Measurements from ENCODE around the gene TRIM44. TPM values are rescaled to one million over a fixed set of nuclear protein-coding genes. Genes with fewer than 3 reads are reported as not detected.

Gene TRIM44
- total RNA-seq, 3 donors from 2014 or later: 43.0 to 83.6 (median 43.9) TPM

DNA sequence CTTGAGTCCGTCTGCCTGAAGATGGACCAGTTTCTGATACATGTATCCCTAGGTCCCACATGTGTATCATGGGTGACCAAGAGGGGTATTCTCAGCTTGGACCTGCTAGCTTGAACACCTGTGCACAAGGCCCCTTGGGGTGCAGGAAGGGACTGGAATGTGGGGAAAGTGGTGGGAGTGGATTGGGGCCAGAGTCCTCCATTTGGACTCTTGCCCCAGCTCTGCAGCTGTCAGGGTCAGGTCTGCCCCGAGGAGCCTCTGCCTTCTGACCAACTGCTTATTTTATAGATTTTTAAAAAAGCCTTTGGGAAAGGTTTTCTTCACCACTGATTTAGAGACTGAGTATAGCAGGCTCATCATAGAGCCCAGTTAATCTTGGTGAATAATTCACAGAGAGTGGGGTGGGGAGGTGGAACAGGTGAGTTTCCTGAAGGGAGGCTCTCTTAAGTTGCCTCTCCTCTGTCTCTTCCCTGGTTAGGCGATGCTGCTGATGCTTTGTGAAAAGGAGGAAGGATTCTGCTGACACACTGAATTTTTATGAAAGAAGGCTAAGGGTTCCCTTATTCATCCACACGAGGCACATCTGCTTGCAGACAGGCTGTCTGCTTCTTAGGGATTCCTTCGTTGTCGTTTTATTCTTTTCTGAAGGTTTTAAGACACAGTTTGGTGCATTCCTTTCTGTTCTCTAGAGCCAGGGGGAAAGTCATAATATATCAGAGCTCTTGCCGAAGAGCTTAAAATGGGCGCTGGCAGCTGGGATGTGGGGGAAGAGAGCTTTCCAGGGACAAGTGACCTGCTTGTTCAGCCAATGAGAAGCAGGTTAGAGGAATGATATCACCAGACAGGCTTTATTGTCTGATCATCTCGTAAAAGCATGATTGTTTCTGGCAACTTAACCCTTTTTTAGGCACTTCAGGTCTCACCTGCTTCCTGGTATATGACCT, 19.9 kb downstream of the TRIM44 start:
- Histone ChIP-seq H3K4me3 (no peak overlapping the region), H3K9me3 (no peaks in the 10 kb centered on the region), H3K36me3 (ENCODE audit: low read depth) (no peaks in the 10 kb centered on the region), H3K4me1 (ENCODE audit: low read depth) (peaks cover 8% of the 10 kb centered on the region)
- TF ChIP-seq, protein P1, sequence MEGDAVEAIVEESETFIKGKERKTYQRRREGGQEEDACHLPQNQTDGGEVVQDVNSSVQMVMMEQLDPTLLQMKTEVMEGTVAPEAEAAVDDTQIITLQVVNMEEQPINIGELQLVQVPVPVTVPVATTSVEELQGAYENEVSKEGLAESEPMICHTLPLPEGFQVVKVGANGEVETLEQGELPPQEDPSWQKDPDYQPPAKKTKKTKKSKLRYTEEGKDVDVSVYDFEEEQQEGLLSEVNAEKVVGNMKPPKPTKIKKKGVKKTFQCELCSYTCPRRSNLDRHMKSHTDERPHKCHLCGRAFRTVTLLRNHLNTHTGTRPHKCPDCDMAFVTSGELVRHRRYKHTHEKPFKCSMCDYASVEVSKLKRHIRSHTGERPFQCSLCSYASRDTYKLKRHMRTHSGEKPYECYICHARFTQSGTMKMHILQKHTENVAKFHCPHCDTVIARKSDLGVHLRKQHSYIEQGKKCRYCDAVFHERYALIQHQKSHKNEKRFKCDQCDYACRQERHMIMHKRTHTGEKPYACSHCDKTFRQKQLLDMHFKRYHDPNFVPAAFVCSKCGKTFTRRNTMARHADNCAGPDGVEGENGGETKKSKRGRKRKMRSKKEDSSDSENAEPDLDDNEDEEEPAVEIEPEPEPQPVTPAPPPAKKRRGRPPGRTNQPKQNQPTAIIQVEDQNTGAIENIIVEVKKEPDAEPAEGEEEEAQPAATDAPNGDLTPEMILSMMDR (IDR thresholded peaks at IDR 0.05): no peak
- ATAC-seq: peak; percentile 91
- intact Hi-C loops (cut with DNase I, micrococcal nuclease): no loop called here
- peak in 2 of 3 donors; percentile 51 to 54 for DNase-seq

DNA sequence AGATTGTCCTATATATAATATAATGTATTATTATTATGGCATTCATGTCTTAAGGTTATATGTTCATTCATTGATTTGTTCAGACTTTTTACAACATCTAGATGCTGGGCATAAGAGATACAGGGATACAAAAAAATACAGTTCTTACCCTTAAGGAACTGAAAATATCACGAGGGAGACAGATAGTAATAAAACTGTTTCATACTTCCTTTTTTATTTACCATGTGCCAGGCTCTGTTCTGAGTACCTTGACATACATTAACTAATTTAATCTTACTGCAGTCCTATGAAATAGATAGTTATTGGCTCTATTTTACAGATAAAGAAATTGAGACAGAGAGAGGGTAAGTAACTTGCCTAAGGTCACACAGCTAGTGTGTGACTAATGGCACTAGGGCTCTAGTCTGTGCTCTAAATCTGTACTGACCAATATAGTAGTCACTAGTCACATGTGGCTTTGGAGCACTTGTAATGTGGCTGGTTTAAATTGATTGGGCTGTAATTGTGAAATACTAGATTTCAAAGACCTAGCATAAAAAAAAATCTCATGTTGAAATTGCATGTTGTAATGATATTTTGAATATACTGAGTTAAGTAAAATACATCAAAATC, 21.3 kb downstream of the TRIM44 start:
- ATAC-seq (peak; percentile 35), DNase-seq (no peak)
- H3K9me3 ChIP-seq: no peaks in the 10 kb centered on the region
- TF ChIP-seq, protein P1 (IDR thresholded peaks at IDR 0.05): no peak
- H3K4me3 ChIP-seq: no peak overlapping the region
- intact Hi-C loops (cut with DNase I, micrococcal nuclease): no loop called here
- H3K36me3 ChIP-seq (ENCODE audit: low read depth): no peaks in the 10 kb centered on the region
- H3K4me1 ChIP-seq (ENCODE audit: low read depth): peaks cover 8% of the 10 kb centered on the region

DNA sequence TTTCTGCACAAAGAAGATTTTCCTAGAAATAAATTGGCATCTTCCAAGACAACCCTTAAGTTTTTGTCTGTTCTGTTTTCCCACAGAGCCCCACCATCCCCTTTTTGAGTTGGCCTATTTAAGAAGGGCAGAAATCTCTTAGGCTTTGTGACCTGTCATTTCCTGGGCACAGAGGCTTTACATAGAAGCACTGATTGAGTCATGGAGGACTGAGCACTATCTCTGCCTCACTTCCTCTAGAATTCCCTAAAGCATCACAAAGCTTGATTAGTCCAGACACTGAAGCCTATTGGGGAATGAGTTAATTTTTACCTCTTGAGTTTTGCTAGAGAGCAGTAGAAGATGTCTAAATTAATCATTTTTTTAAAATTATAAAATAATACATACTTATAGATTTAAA, 25.4 kb downstream of the TRIM44 start:
- intact Hi-C loops (cut with DNase I, micrococcal nuclease): no loop called here
- no peak for ATAC-seq

DNA sequence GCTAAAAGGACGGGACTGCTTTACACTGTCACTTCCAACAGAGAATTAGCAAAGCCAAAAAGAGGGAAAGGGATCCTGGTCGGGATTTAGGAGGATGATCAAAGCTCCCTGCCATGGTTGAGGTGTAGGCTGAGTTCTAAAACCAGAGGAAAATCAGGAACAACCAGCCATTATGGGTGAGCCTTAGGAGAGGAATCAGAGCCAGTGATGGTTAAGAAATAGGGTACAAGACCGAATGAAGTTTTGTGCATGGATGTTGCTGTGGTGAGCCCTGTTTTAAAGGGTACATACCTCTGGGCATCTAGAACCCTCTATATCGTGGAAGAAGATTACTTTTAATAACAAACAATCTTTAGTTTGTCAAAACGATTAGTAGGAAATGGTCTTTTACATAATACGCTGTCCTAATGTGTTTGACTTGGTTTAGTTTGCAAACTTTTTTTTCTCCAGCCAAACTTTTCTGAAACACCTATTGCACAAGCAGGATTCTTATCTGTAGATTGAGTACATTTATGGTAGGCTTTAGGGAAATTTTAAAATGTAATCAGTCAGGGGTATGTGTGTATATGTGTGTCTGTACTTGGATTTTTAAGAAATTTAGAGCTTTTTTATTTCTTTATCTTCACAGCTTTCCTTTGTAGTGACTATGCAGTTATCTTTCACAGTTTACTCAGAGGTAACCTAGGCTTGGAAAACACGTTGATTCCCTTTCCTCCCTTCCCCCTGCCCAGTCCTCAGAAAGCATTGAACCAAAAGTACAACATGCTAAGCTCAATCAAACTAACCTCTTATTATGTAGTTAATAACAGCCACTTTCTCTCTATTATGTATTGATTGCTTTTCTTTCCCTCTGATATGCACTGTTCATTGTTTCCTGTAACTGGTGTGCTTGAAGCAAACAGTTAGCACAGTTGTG, 26.8 kb downstream of the TRIM44 start:
- no peak for ATAC-seq
- TF ChIP-seq, protein P1 (IDR thresholded peaks at IDR 0.05): no peak
- intact Hi-C loops (cut with DNase I, micrococcal nuclease): no loop called here

More for the DNA sequence above, 25.4 kb downstream of the TRIM44 start:
- no peaks in the 10 kb centered on the region for H3K4me1 ChIP-seq (ENCODE audit: low read depth)
- no peak overlapping the region for H3K4me3 ChIP-seq
- H3K36me3 ChIP-seq (ENCODE audit: low read depth): no peaks in the 10 kb centered on the region
- TF ChIP-seq, protein P1 (IDR thresholded peaks at IDR 0.05): no peak
- no peaks in the 10 kb centered on the region for H3K9me3 ChIP-seq
- DNase-seq: no peak

DNA sequence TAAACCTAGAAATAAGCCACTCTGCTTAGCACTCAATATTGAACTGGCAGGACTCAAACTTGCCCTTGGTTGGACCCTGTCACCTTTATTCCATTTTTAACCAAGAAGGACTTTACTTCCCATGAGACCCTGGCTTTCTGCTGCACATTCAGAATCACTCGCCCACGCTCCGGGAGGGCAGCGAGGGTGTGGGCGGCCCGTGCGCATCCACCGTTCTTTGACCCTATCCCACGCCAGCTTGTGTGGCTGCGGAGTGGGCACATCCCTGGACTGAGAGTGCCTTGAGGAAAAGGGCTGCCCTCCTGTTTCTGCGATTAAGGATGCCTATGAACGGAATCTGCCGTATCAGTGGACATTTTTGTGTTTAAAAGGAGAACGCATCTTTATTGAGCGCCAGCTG, 39.6 kb downstream of the TRIM44 start:
- H3K4me1 ChIP-seq (ENCODE audit: low read depth): no peaks in the 10 kb centered on the region
- H3K4me3 ChIP-seq: no peak overlapping the region
- TF ChIP-seq, protein P1 (IDR thresholded peaks at IDR 0.05): no peak
- intact Hi-C loops (cut with DNase I, micrococcal nuclease): no loop called here
- no peaks in the 10 kb centered on the region for H3K9me3 ChIP-seq
- DNase-seq: no peak
- no peaks in the 10 kb centered on the region for H3K36me3 ChIP-seq (ENCODE audit: low read depth)
- ATAC-seq: no peak

More for the DNA sequence above, 26.8 kb downstream of the TRIM44 start:
- Histone ChIP-seq H3K9me3 (no peaks in the 10 kb centered on the region), H3K4me3 (no peak overlapping the region), H3K36me3 (ENCODE audit: low read depth) (no peaks in the 10 kb centered on the region), H3K4me1 (ENCODE audit: low read depth) (no peaks in the 10 kb centered on the region)
- DNase-seq: no peak
